Measurements from ENCODE around the gene HOOK2. TPM values are rescaled to one million over a fixed set of nuclear protein-coding genes. Genes with fewer than 3 reads are reported as not detected.
"Not testable (repeated sequence)": the region's sequence is repeated elsewhere in the genome, so short reads cannot be mapped to it uniquely, and the experiment has no call there.

Gene HOOK2
- total RNA-seq, 4 donors from 2014 or later = 49.9 to 122 (median 65.8) TPM

GRCh38 chr19:12733369-12734214 lies 41.8 kb downstream of the HOOK2 start:
- DNase-seq (ENCODE audit: low spot score in 2 of 2) = no peak
- H3K4me3 ChIP-seq (ENCODE audit: low read depth, poor library complexity, severe bottlenecking) = peak overlapping the region; percentile 55
- WGBS, 2 donors = 0 to 1% methylated on average over 15 of the region's 15 CpGs
- TF ChIP-seq CTCF (IDR thresholded peaks at IDR 0.05) = no peak
- TF ChIP-seq POLR2A (IDR thresholded peaks at IDR 0.05) = no peak
- intact Hi-C loops (cut with DNase I; ENCODE audit: low total_unique reads) = no loop called here

GRCh38 chr19:12731337-12731736 lies 44.0 kb downstream of the HOOK2 start:
- no peak overlapping the region for H3K4me3 ChIP-seq (ENCODE audit: low read depth, poor library complexity, severe bottlenecking)
- TF ChIP-seq POLR2A (IDR thresholded peaks at IDR 0.05) (no peak), CTCF (IDR thresholded peaks at IDR 0.05) (no peak)
- WGBS, 2 donors = 90 to 91% methylated on average over 24 of the region's 24 CpGs
- no peak for DNase-seq (ENCODE audit: low spot score in 2 of 2)
- intact Hi-C loops (cut with DNase I; ENCODE audit: low total_unique reads) = no loop called here

GRCh38 chr19:12730064-12730463 lies 45.3 kb downstream of the HOOK2 start:
- intact Hi-C loops (cut with DNase I; ENCODE audit: low total_unique reads) = no loop called here
- DNase-seq (ENCODE audit: low spot score in 2 of 2) = no peak
- no peak overlapping the region for H3K4me3 ChIP-seq (ENCODE audit: low read depth, poor library complexity, severe bottlenecking)
- WGBS, 2 donors = 72 to 73% methylated on average over 3 of the region's 3 CpGs
- TF ChIP-seq POLR2A (IDR thresholded peaks at IDR 0.05) (no peak), CTCF (IDR thresholded peaks at IDR 0.05) (no peak)

- no peak overlapping the region for H3K4me3 ChIP-seq (ENCODE audit: low read depth, poor library complexity, severe bottlenecking)
- no peak for DNase-seq (ENCODE audit: low spot score in 2 of 2)
- 86 to 92% methylated on average over 9 of the region's 9 CpGs for WGBS, 2 donors
- TF ChIP-seq CTCF (IDR thresholded peaks at IDR 0.05) (no peak), POLR2A (IDR thresholded peaks at IDR 0.05) (no peak)
- intact Hi-C loops (cut with DNase I; ENCODE audit: low total_unique reads) = no loop called here
Measured at GRCh38 chr19:12727745-12728433, 47.5 kb downstream of the HOOK2 start.

- 80 to 94% methylated on average over 2 of the region's 2 CpGs for WGBS, 2 donors
- intact Hi-C loops (cut with DNase I; ENCODE audit: low total_unique reads) = no loop called here
Measured at GRCh38 chr19:12726988-12727316, 48.4 kb downstream of the HOOK2 start.

GRCh38 chr19:12725612-12726011 lies 49.7 kb downstream of the HOOK2 start:
- DNase-seq (ENCODE audit: low spot score in 2 of 2); intact Hi-C loops (cut with DNase I; ENCODE audit: low total_unique reads); H3K4me3 ChIP-seq (ENCODE audit: low read depth, poor library complexity, severe bottlenecking): not testable (repeated sequence)
- 90 to 93% methylated on average over 10 of the region's 10 CpGs for WGBS, 2 donors

More at GRCh38 chr19:12726988-12727316, 48.4 kb downstream of the HOOK2 start:
- TF ChIP-seq POLR2A (IDR thresholded peaks at IDR 0.05) (no peak), CTCF (IDR thresholded peaks at IDR 0.05) (no peak)
- H3K4me3 ChIP-seq (ENCODE audit: low read depth, poor library complexity, severe bottlenecking) = no peak overlapping the region
- no peak for DNase-seq (ENCODE audit: low spot score in 2 of 2)

Measured in lower leg skin (tissue), 4 donors.